ENCODE measurements around the gene POU3F1.

POU3F1 gene

DNA sequence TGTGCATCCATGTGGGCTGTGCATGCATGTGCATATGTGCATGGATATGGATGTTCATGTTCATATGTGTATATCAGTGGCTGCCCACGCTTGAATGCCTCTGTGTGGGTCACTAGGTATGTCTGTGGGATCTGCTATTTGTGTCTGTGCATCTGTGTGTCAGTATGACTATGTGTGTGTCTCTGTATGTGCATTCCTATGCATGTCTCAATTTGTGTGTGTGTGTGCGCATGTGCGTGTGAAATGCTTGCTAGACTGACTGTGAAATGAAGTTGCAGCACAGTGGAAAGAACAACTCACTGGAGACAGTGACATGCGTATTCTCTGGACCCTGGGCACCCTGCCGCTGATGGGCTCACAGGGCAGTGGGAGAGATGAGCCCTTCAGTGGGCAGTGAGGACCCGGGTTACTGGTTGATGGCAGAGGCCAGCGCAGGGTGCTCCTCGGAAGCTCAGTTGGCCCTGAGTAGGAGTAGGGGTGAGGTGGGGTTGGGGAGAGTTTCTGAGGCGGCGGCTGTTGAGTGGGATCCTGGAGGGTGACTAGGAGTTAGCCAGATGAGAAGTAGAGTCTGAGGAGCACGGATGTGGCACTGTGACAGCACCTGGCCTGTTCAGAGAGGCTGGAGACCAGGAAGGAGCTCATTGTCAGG, 43.2 kb upstream of the POU3F1 start:
- H3F3A ChIP-seq (ENCODE audit: insufficient read depth, low read length) = no peaks in the 10 kb centered on the region
- no peaks in the 10 kb centered on the region for H3K9me2 ChIP-seq (replicated peaks; ENCODE audit: insufficient read depth, low read length)
- H3K4me2 ChIP-seq (ENCODE audit: low read depth, low read length) = no peak overlapping the region
- H3K9ac ChIP-seq (ENCODE audit: low read length) = no peak overlapping the region
- no peaks in the 10 kb centered on the region for H3K36me3 ChIP-seq (replicated peaks; ENCODE audit: insufficient read depth, low read length)
- H3K9me3 ChIP-seq (replicated peaks; ENCODE audit: insufficient read depth, low read length) = no peaks in the 10 kb centered on the region
- H4K20me1 ChIP-seq (ENCODE audit: insufficient read depth, low read length) = no peaks in the 10 kb centered on the region
- DNase-seq = no peak
- H3K4me1 ChIP-seq (ENCODE audit: low read length) = no peaks in the 10 kb centered on the region; the same call in 1 of the 2 replicates
- TF ChIP-seq EZH2 (optimal IDR thresholded peaks at IDR 0.05; ENCODE audit: low read depth, low read length) (no peak), EZH2phosphoT487 (IDR thresholded peaks at IDR 0.05; ENCODE audit: low read length) (no peak)
- TF ChIP-seq, protein P1, sequence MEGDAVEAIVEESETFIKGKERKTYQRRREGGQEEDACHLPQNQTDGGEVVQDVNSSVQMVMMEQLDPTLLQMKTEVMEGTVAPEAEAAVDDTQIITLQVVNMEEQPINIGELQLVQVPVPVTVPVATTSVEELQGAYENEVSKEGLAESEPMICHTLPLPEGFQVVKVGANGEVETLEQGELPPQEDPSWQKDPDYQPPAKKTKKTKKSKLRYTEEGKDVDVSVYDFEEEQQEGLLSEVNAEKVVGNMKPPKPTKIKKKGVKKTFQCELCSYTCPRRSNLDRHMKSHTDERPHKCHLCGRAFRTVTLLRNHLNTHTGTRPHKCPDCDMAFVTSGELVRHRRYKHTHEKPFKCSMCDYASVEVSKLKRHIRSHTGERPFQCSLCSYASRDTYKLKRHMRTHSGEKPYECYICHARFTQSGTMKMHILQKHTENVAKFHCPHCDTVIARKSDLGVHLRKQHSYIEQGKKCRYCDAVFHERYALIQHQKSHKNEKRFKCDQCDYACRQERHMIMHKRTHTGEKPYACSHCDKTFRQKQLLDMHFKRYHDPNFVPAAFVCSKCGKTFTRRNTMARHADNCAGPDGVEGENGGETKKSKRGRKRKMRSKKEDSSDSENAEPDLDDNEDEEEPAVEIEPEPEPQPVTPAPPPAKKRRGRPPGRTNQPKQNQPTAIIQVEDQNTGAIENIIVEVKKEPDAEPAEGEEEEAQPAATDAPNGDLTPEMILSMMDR (IDR thresholded peaks at IDR 0.05; ENCODE audit: low read length) = no peak
- H3K4me3 ChIP-seq (ENCODE audit: low read length) = no peak overlapping the region
- no peaks in the 10 kb centered on the region for H3K79me2 ChIP-seq (ENCODE audit: low read length)
- H3K27ac ChIP-seq (ENCODE audit: low read length) = no peak overlapping the region
- H3K27me3 ChIP-seq (replicated peaks; ENCODE audit: insufficient read depth, low read length) = no peaks in the 10 kb centered on the region
- H2AFZ ChIP-seq (ENCODE audit: low read length) = no peak overlapping the region

DNA sequence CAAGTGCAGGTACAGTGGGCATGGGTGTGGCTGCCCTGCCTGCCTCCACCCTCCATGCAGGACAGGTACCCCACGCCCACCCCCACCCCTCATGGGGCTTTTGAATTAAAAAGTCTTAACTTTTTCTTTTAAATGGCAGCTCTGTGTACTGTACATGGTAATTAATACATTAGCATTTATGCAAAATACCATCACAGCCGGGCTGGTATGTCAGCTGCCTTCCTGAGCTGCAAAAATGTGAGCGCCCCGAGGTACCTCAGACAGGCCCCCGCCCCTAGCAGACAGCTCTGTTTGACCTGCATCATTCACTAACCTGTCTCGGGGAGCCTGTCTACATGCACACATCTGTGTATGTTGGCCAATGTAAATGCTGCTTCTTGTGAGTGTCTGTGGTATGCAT, 42.2 kb upstream of the POU3F1 start:
- Histone ChIP-seq H3K79me2 (ENCODE audit: low read length) (no peaks in the 10 kb centered on the region), H3K9ac (ENCODE audit: low read length) (no peak overlapping the region), H3K9me2 (replicated peaks; ENCODE audit: insufficient read depth, low read length) (no peaks in the 10 kb centered on the region), H3F3A (ENCODE audit: insufficient read depth, low read length) (no peaks in the 10 kb centered on the region), H4K20me1 (ENCODE audit: insufficient read depth, low read length) (no peaks in the 10 kb centered on the region), H3K4me1 (ENCODE audit: low read length) (no peaks in the 10 kb centered on the region; the same call in 1 of the 2 replicates), H3K9me3 (replicated peaks; ENCODE audit: insufficient read depth, low read length) (no peaks in the 10 kb centered on the region), H3K27me3 (replicated peaks; ENCODE audit: insufficient read depth, low read length) (no peaks in the 10 kb centered on the region), H3K4me2 (ENCODE audit: low read depth, low read length) (no peak overlapping the region), H3K4me3 (ENCODE audit: low read length) (no peak overlapping the region), H2AFZ (ENCODE audit: low read length) (no peak overlapping the region), H3K27ac (ENCODE audit: low read length) (no peak overlapping the region), H3K36me3 (replicated peaks; ENCODE audit: insufficient read depth, low read length) (no peaks in the 10 kb centered on the region)
- no peak for DNase-seq
- TF ChIP-seq, protein P1 (IDR thresholded peaks at IDR 0.05; ENCODE audit: low read length) = no peak
- TF ChIP-seq EZH2phosphoT487 (IDR thresholded peaks at IDR 0.05; ENCODE audit: low read length) (no peak), EZH2 (optimal IDR thresholded peaks at IDR 0.05; ENCODE audit: low read depth, low read length) (no peak)

DNA sequence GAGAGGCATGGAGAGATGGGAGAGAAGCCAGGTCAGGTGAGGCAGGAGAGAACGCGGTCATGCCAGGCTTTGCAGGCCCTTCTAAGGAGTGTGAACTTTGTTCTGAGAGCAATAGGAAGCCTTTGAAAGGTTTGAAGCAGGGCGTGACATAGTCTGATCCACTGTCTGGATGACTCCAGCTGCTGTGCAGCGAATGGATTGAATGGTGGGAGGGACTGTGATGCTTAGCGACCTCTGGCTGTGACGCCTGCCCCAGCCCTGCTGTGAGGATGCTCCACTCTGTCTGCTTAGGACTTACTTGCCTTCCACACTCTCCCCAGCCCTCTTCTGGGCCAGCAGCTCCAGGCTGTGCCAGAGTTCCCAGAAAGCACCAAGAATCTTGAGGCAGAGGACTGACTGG, 41.8 kb upstream of the POU3F1 start:
- H3K36me3 ChIP-seq (replicated peaks; ENCODE audit: insufficient read depth, low read length) = no peaks in the 10 kb centered on the region
- no peaks in the 10 kb centered on the region for H4K20me1 ChIP-seq (ENCODE audit: insufficient read depth, low read length)
- no peaks in the 10 kb centered on the region; the same call in 1 of the 2 replicates for H3K4me1 ChIP-seq (ENCODE audit: low read length)
- H3K27me3 ChIP-seq (replicated peaks; ENCODE audit: insufficient read depth, low read length) = no peaks in the 10 kb centered on the region
- no peaks in the 10 kb centered on the region for H3K79me2 ChIP-seq (ENCODE audit: low read length)
- no peak overlapping the region for H3K27ac ChIP-seq (ENCODE audit: low read length)
- H3K4me2 ChIP-seq (ENCODE audit: low read depth, low read length) = no peak overlapping the region
- TF ChIP-seq EZH2 (optimal IDR thresholded peaks at IDR 0.05; ENCODE audit: low read depth, low read length) (no peak), EZH2phosphoT487 (IDR thresholded peaks at IDR 0.05; ENCODE audit: low read length) (no peak)
- TF ChIP-seq, protein P1 (IDR thresholded peaks at IDR 0.05; ENCODE audit: low read length) = no peak
- H3K9me3 ChIP-seq (replicated peaks; ENCODE audit: insufficient read depth, low read length) = no peaks in the 10 kb centered on the region
- H3K4me3 ChIP-seq (ENCODE audit: low read length) = no peak overlapping the region
- no peak overlapping the region for H3K9ac ChIP-seq (ENCODE audit: low read length)
- H2AFZ ChIP-seq (ENCODE audit: low read length) = no peak overlapping the region
- H3K9me2 ChIP-seq (replicated peaks; ENCODE audit: insufficient read depth, low read length) = no peaks in the 10 kb centered on the region
- no peak for DNase-seq
- no peaks in the 10 kb centered on the region for H3F3A ChIP-seq (ENCODE audit: insufficient read depth, low read length)
